WTC11 (cell line): ENCODE measurements around the gene GALM. TPM values are rescaled to one million over a fixed set of nuclear protein-coding genes. Genes with fewer than 3 reads are reported as not detected.
"Not testable (repeated sequence)": the region's sequence is repeated elsewhere in the genome, so short reads cannot be mapped to it uniquely, and the experiment has no call there.

Source experiments
- ATAC-seq: fragments of 200-7000 bp; cut with Tn5 transposase; 2 replicates; pipeline ENCODE4 v1.10.0; 2021; ENCODE audit warnings: mild to moderate bottlenecking, moderate library complexity
- CTCF ChIA-PET: fragments of 300-600 bp; sonication (Branson Sonifier 250); formaldehyde crosslinking; loops from one replicate; lab custom pipeline; 2021; ENCODE audit warnings: antibody characterized with exemption; lab: Charles Lee
- POLR2A ChIA-PET: fragments of 350-600 bp; sonication (Branson Sonifier 250); formaldehyde crosslinking; loops from one replicate; lab custom pipeline; 2021; ENCODE audit warnings: antibody characterized with exemption; lab: Charles Lee
- DNase-seq: peaks from one replicate; pipeline ENCODE4 v3.0.0; 2021; ENCODE audit warnings: low spot score
- H3K27ac Mint-ChIP-seq: 2 replicates; pipeline ENCODE4 v1.8.0; 2021; ENCODE audit warnings: mixed read lengths
- H3K27me3 Mint-ChIP-seq: 2 replicates; pipeline ENCODE4 v1.8.0; 2021; ENCODE audit warnings: low read depth, mild to moderate bottlenecking, moderate library complexity, mixed read lengths
- H3K36me3 Mint-ChIP-seq: 2 replicates; pipeline ENCODE4 v1.8.0; 2021; ENCODE audit warnings: mixed read lengths
- H3K4me1 Mint-ChIP-seq: 2 replicates; pipeline ENCODE4 v1.8.0; 2022; ENCODE audit warnings: mixed read lengths
- H3K4me3 Mint-ChIP-seq: 2 replicates; pipeline ENCODE4 v1.8.0; 2021; ENCODE audit warnings: mild to moderate bottlenecking, moderate library complexity, mixed read lengths
- H3K9me3 Mint-ChIP-seq: 2 replicates; pipeline ENCODE4 v1.8.0; 2021; ENCODE audit warnings: mixed read lengths
- ATF3 ChIP-seq: sonication (generic); formaldehyde crosslinking; conservative IDR thresholded peaks from 2 replicates; pipeline ENCODE4 v1.8.1; 2022; ENCODE audit warnings: mild to moderate bottlenecking, missing genetic modification reagents
- CREM ChIP-seq: sonication (generic); formaldehyde crosslinking; IDR thresholded peaks from 2 replicates; pipeline ENCODE4 v1.8.1; 2022; ENCODE audit warnings: mild to moderate bottlenecking, missing genetic modification reagents, moderate library complexity
- ERG ChIP-seq: fragments of 250-450 bp; sonication (Bioruptor Pico); IDR thresholded peaks from 2 replicates; pipeline ENCODE4 v1.8.0; 2021; ENCODE audit warnings: mild to moderate bottlenecking
- ETV6 ChIP-seq: sonication (generic); formaldehyde crosslinking; IDR thresholded peaks from 2 replicates; pipeline ENCODE4 v1.8.1; 2022; ENCODE audit warnings: mild to moderate bottlenecking, missing genetic modification reagents
- FOXK1 ChIP-seq: sonication (generic); formaldehyde crosslinking; IDR thresholded peaks from 2 replicates; pipeline ENCODE4 v1.8.0; 2022; ENCODE audit warnings: mild to moderate bottlenecking, moderate library complexity, missing genetic modification reagents
- GTF2I ChIP-seq: fragments of 250-450 bp; sonication (Bioruptor Pico); conservative IDR thresholded peaks from 2 replicates; pipeline ENCODE4 v1.4.0; 2021; ENCODE audit warnings: mild to moderate bottlenecking
- IRF2 ChIP-seq: sonication (generic); formaldehyde crosslinking; IDR thresholded peaks from 2 replicates; pipeline ENCODE4 v1.8.0; 2022; ENCODE audit warnings: low read depth, missing genetic modification reagents, borderline replicate concordance
- JAZF1 ChIP-seq: fragments of 250-450 bp; sonication (Bioruptor Pico); IDR thresholded peaks from 2 replicates; pipeline ENCODE4 v1.9.0; 2021; ENCODE audit warnings: moderate library complexity, mild to moderate bottlenecking, inconsistent platforms
- KAT7 ChIP-seq: sonication (generic); formaldehyde crosslinking; IDR thresholded peaks from 2 replicates; pipeline ENCODE4 v1.8.1; 2023; ENCODE audit warnings: missing genetic modification reagents, mild to moderate bottlenecking, borderline replicate concordance
- MLX ChIP-seq: sonication (generic); formaldehyde crosslinking; IDR thresholded peaks from 2 replicates; pipeline ENCODE4 v1.8.1; 2023; ENCODE audit warnings: mild to moderate bottlenecking, missing genetic modification reagents, moderate library complexity
- MXD4 ChIP-seq: fragments of 250-450 bp; sonication (Bioruptor Pico); IDR thresholded peaks from 2 replicates; pipeline ENCODE4 v1.8.0; 2021; ENCODE audit warnings: mild to moderate bottlenecking, moderate library complexity, borderline replicate concordance
- MYBL2 ChIP-seq: sonication (generic); formaldehyde crosslinking; IDR thresholded peaks from 2 replicates; pipeline ENCODE4 v1.8.1; 2023; ENCODE audit warnings: mild to moderate bottlenecking, moderate library complexity, missing genetic modification reagents
- NFATC4 ChIP-seq: fragments of 250-450 bp; sonication (Bioruptor Pico); IDR thresholded peaks from 2 replicates; pipeline ENCODE4 v1.9.0; 2021; ENCODE audit warnings: mild to moderate bottlenecking
- NFE2L1 ChIP-seq: sonication (generic); formaldehyde crosslinking; IDR thresholded peaks from 2 replicates; pipeline ENCODE4 v1.8.1; 2023; ENCODE audit warnings: missing genetic modification reagents
- SMAD3 ChIP-seq: sonication (generic); formaldehyde crosslinking; IDR thresholded peaks from 2 replicates; pipeline ENCODE4 v1.8.0; 2022; ENCODE audit warnings: missing genetic modification reagents, mild to moderate bottlenecking, borderline replicate concordance
- TCF7 ChIP-seq: sonication (generic); formaldehyde crosslinking; IDR thresholded peaks from 2 replicates; pipeline ENCODE4 v1.8.0; 2022; ENCODE audit warnings: mild to moderate bottlenecking, low read depth, missing genetic modification reagents, moderate library complexity
- TEAD1 ChIP-seq: sonication (generic); formaldehyde crosslinking; IDR thresholded peaks from 2 replicates; pipeline ENCODE4 v1.8.0; 2022; ENCODE audit warnings: mild to moderate bottlenecking, missing genetic modification reagents
- TEAD4 ChIP-seq: sonication (generic); formaldehyde crosslinking; IDR thresholded peaks from 2 replicates; pipeline ENCODE4 v1.8.0; 2022; ENCODE audit warnings: mild to moderate bottlenecking, missing genetic modification reagents
- ZBTB21 ChIP-seq: sonication (generic); formaldehyde crosslinking; IDR thresholded peaks from 2 replicates; pipeline ENCODE4 v1.8.1; 2023; ENCODE audit warnings: mild to moderate bottlenecking, missing genetic modification reagents, borderline replicate concordance
- ZNF232 ChIP-seq: sonication (generic); formaldehyde crosslinking; IDR thresholded peaks from 2 replicates; pipeline ENCODE4 v1.8.0; 2022; ENCODE audit warnings: mild to moderate bottlenecking, missing genetic modification reagents
- ZNF396 ChIP-seq: fragments of 250-450 bp; sonication (Bioruptor Pico); IDR thresholded peaks from 2 replicates; pipeline ENCODE4 v1.8.0; 2021; ENCODE audit warnings: mild to moderate bottlenecking, moderate library complexity, borderline replicate concordance
- ZNF425 ChIP-seq: fragments of 250-450 bp; sonication (Bioruptor Pico); conservative IDR thresholded peaks from 2 replicates; pipeline ENCODE4 v1.9.0; 2021; ENCODE audit warnings: mild to moderate bottlenecking
- ZNF512 ChIP-seq: sonication (generic); formaldehyde crosslinking; IDR thresholded peaks from 2 replicates; pipeline ENCODE4 v1.8.1; 2022; ENCODE audit warnings: missing genetic modification reagents, borderline replicate concordance
- ZNF671 ChIP-seq: fragments of 250-450 bp; sonication (Bioruptor Pico); IDR thresholded peaks from 2 replicates; pipeline ENCODE4 v1.8.0; 2021; ENCODE audit warnings: mild to moderate bottlenecking
- total RNA-seq: library from RNA; stranded (reverse); gene quantifications from 3 replicates; pipeline ENCODE4 v1.2.3, GENCODE V29; 2021

The GALM gene
- total RNA-seq, 1 experiment from 2014 or later: 11.2 TPM

- POLR2A ChIA-PET: no interaction called here
- no peak overlapping the region for H3K27ac Mint-ChIP-seq
- peaks cover 26% of the 10 kb centered on the region for H3K9me3 Mint-ChIP-seq
- no peaks in the 10 kb centered on the region; the same call in 1 of the 2 replicates for H3K27me3 Mint-ChIP-seq
- CTCF ChIA-PET: interaction anchor here (0.6 kb wide), 1 partner anchor 95 kb away, joined by 3 read pairs; no protein-coding TSS in a partner anchor
- ATAC-seq (no peak), DNase-seq (no peak)
- no peak overlapping the region for H3K4me3 Mint-ChIP-seq
- no peak for TF ChIP-seq ZBTB21
- no peak for TF ChIP-seq SMAD3 (CRISPR knock-in tag)
- no peak for TF ChIP-seq MLX (CRISPR knock-in tag)
- no peak for TF ChIP-seq ERG (CRISPR knock-in tag)
- no peak for TF ChIP-seq GTF2I (CRISPR knock-in tag)
- TF ChIP-seq KAT7 (CRISPR knock-in tag): no peak
- TF ChIP-seq JAZF1 (CRISPR knock-in tag): no peak
- no peak for TF ChIP-seq CREM
- peaks cover 23% of the 10 kb centered on the region for H3K36me3 Mint-ChIP-seq
- no peaks in the 10 kb centered on the region for H3K4me1 Mint-ChIP-seq
These were observed 22.8 kb upstream of the GALM start for GRCh38 chr2:38643021-38643671.

- H3K9me3 Mint-ChIP-seq: peaks cover 26% of the 10 kb centered on the region
- H3K4me1 Mint-ChIP-seq, H3K27ac Mint-ChIP-seq, ATAC-seq, H3K27me3 Mint-ChIP-seq, H3K4me3 Mint-ChIP-seq, DNase-seq, CTCF ChIA-PET, POLR2A ChIA-PET: not testable (repeated sequence)
- peaks cover 23% of the 10 kb centered on the region for H3K36me3 Mint-ChIP-seq
These were observed 22.0 kb upstream of the GALM start for GRCh38 chr2:38643683-38644511.

GRCh38 chr2:38648107-38648761 is 17.7 kb upstream of the GALM start:
- H3K4me1 Mint-ChIP-seq: no peaks in the 10 kb centered on the region
- ATAC-seq: no peak
- H3K27ac Mint-ChIP-seq: no peak overlapping the region
- H3K36me3 Mint-ChIP-seq: peaks cover 10% of the 10 kb centered on the region
- ChIA-PET CTCF (no interaction called here), POLR2A (no interaction called here)
- no peaks in the 10 kb centered on the region; the same call in 1 of the 2 replicates for H3K27me3 Mint-ChIP-seq
- no peak for DNase-seq
- H3K4me3 Mint-ChIP-seq: no peak overlapping the region
- H3K9me3 Mint-ChIP-seq: peaks cover 12% of the 10 kb centered on the region
- TF ChIP-seq NFATC4 (CRISPR knock-in tag) (no peak), ETV6 (no peak), MXD4 (CRISPR knock-in tag) (no peak), MLX (CRISPR knock-in tag) (no peak), ZNF425 (CRISPR knock-in tag) (no peak), FOXK1 (CRISPR knock-in tag) (no peak), ZNF232 (CRISPR knock-in tag) (no peak), IRF2 (CRISPR knock-in tag) (no peak), ZNF396 (CRISPR knock-in tag) (no peak), TCF7 (CRISPR knock-in tag) (no peak), KAT7 (CRISPR knock-in tag) (no peak), ATF3 (CRISPR knock-in tag) (no peak), TEAD4 (CRISPR knock-in tag) (no peak), TEAD1 (CRISPR knock-in tag) (no peak), MYBL2 (CRISPR knock-in tag) (no peak), ZNF671 (CRISPR knock-in tag) (no peak), ZNF512 (CRISPR knock-in tag) (no peak), NFE2L1 (CRISPR knock-in tag) (no peak)
